CD4-positive, alpha-beta T cell treated with Interleukin-21 for 1 hour (primary cell): ENCODE measurements around the gene NACAD.
"Not testable (repeated sequence)": the region's sequence is repeated elsewhere in the genome, so short reads cannot be mapped to it uniquely, and the experiment has no call there.

ENCODE experiments used
- DNase-seq: peaks from one replicate; pipeline ENCODE4 v3.0.0-alpha.2; 2020

The NACAD gene

GRCh38 chr7:45050198-45050597 lies 38.6 kb downstream of the NACAD start:
- no peak for DNase-seq

GRCh38 chr7:45048748-45049147 lies 40.0 kb downstream of the NACAD start:
- no peak for DNase-seq

- DNase-seq: no peak
Measured at GRCh38 chr7:45044338-45044737, 44.4 kb downstream of the NACAD start.

GRCh38 chr7:45039106-45039505 lies 49.7 kb downstream of the NACAD start:
- no peak for DNase-seq

- no peak for DNase-seq
Measured at GRCh38 chr7:45037876-45038275, 50.9 kb downstream of the NACAD start.

- no peak for DNase-seq
Measured at GRCh38 chr7:45036796-45037195, 52.0 kb downstream of the NACAD start.

GRCh38 chr7:45036317-45036716 lies 52.5 kb downstream of the NACAD start:
- no peak for DNase-seq

GRCh38 chr7:45035893-45036292 lies 52.9 kb downstream of the NACAD start:
- DNase-seq: no peak

GRCh38 chr7:45035371-45035770 lies 53.4 kb downstream of the NACAD start:
- no peak for DNase-seq

- not testable (repeated sequence) for DNase-seq
Measured at GRCh38 chr7:45034710-45035109, 54.1 kb downstream of the NACAD start.

- no peak for DNase-seq
Measured at GRCh38 chr7:45033931-45034290, 54.9 kb downstream of the NACAD start.

- DNase-seq: no peak
Measured at GRCh38 chr7:45033261-45033930, 55.4 kb downstream of the NACAD start.

GRCh38 chr7:45032421-45032820 lies 56.3 kb downstream of the NACAD start:
- DNase-seq: no peak

- no peak for DNase-seq
Measured at GRCh38 chr7:45031829-45032228, 56.9 kb downstream of the NACAD start.
